ENCODE data around the gene OR10H1. TPM values are rescaled to one million over a fixed set of nuclear protein-coding genes. Genes with fewer than 3 reads are reported as not detected.

OR10H1 gene
- total and polyA plus RNA-seq, 4 donors, result under 0.01 TPM; not detected in 3

- peaks cover 0 to 6% (median 2%) of the 10 kb centered on the region in 4 donors for H3K4me1 ChIP-seq (ENCODE audit: control insufficient read depth in 4 of 4, insufficient read depth in 4 of 4, low read length in 3 of 4)
- TF ChIP-seq FOXA1 (IDR thresholded peaks at IDR 0.05), result no peak
- no peak for TF ChIP-seq RAD21 (IDR thresholded peaks at IDR 0.05)
- no peak for TF ChIP-seq TAF1 (conservative IDR thresholded peaks at IDR 0.05)
- no peak for TF ChIP-seq EGR1 (IDR thresholded peaks at IDR 0.05; ENCODE audit: low read depth in 2 of 2)
- no peak for TF ChIP-seq REST (IDR thresholded peaks at IDR 0.05)
- no peak for TF ChIP-seq JUND (IDR thresholded peaks at IDR 0.05)
- TF ChIP-seq, protein P1, sequence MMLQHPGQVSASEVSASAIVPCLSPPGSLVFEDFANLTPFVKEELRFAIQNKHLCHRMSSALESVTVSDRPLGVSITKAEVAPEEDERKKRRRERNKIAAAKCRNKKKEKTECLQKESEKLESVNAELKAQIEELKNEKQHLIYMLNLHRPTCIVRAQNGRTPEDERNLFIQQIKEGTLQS (IDR thresholded peaks at IDR 0.05), result no peak
- TF ChIP-seq, protein P2, sequence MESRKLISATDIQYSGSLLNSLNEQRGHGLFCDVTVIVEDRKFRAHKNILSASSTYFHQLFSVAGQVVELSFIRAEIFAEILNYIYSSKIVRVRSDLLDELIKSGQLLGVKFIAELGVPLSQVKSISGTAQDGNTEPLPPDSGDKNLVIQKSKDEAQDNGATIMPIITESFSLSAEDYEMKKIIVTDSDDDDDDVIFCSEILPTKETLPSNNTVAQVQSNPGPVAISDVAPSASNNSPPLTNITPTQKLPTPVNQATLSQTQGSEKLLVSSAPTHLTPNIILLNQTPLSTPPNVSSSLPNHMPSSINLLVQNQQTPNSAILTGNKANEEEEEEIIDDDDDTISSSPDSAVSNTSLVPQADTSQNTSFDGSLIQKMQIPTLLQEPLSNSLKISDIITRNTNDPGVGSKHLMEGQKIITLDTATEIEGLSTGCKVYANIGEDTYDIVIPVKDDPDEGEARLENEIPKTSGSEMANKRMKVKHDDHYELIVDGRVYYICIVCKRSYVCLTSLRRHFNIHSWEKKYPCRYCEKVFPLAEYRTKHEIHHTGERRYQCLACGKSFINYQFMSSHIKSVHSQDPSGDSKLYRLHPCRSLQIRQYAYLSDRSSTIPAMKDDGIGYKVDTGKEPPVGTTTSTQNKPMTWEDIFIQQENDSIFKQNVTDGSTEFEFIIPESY (IDR thresholded peaks at IDR 0.05), result no peak
- TF ChIP-seq GABPA (IDR thresholded peaks at IDR 0.05 in 1 of 2, conservative IDR thresholded peaks at IDR 0.05 in 1 of 2), result no peak
- TF ChIP-seq CTCF (IDR thresholded peaks at IDR 0.05; ENCODE audit: low read depth, low read length, missing input control), result no peak
- no peak for TF ChIP-seq SP1 (IDR thresholded peaks at IDR 0.05)
- no peak for TF ChIP-seq FOXA2 (IDR thresholded peaks at IDR 0.05)
- no peak for TF ChIP-seq YY1 (IDR thresholded peaks at IDR 0.05)
- no peak for TF ChIP-seq HNF4A (conservative IDR thresholded peaks at IDR 0.05)
- TF ChIP-seq, protein P3, sequence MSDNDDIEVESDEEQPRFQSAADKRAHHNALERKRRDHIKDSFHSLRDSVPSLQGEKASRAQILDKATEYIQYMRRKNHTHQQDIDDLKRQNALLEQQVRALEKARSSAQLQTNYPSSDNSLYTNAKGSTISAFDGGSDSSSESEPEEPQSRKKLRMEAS (IDR thresholded peaks at IDR 0.05), result no peak
- H3K9me3 ChIP-seq (ENCODE audit: control insufficient read depth in 4 of 4, low read length in 3 of 4), result no peaks in the 10 kb centered on the region
- no peak overlapping the region for H3K4me3 ChIP-seq (ENCODE audit: low read depth in 1 of 3, low read length in 3 of 3)
- no peaks in the 10 kb centered on the region for H3K36me3 ChIP-seq (ENCODE audit: control insufficient read depth in 4 of 4, insufficient read depth in 3 of 4, low read depth in 1 of 4, low read length in 3 of 4)
- H3K27me3 ChIP-seq (ENCODE audit: control insufficient read depth in 4 of 4, insufficient read depth in 4 of 4, low read length in 3 of 4), result no peaks in the 10 kb centered on the region
- 91% methylated on average over 5 of the region's 5 CpGs for WGBS
- H3K27ac ChIP-seq (ENCODE audit: low read depth in 1 of 2, low read length in 2 of 2), result no peak overlapping the region
- no peak for DNase-seq (ENCODE audit: low spot score)
- no peak overlapping the region for H3K9ac ChIP-seq (ENCODE audit: low read depth in 1 of 2, low read length in 2 of 2)
These were observed 16.2 kb upstream of the OR10H1 start for GRCh38 chr19:15831626-15832025.

DNA sequence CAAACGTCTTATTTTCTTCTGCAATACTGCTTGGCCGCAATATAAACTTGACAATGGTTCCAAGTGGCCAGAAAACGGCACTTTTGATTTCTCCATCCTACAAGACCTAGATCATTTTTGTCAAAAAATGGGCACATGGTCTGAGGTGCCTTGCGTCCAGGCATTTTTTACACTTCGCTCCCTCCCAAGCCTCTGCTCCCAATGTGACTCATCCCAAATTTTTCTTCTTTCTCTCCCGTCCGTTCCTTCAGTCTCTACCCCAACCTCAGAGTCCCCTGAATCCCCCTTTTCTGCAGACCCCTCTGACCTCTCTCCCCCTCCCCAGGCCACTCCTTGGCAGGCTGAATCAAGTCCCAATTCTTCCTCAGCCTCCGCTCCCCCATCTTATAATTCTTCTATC, 14.3 kb upstream of the OR10H1 start:
- Histone ChIP-seq H3K27ac (ENCODE audit: low read depth in 1 of 2, low read length in 2 of 2) (no peak overlapping the region), H3K9me3 (ENCODE audit: control insufficient read depth in 4 of 4, low read length in 3 of 4) (no peaks in the 10 kb centered on the region), H3K4me3 (ENCODE audit: low read depth in 1 of 3, low read length in 3 of 3) (no peak overlapping the region), H3K4me1 (ENCODE audit: control insufficient read depth in 4 of 4, insufficient read depth in 4 of 4, low read length in 3 of 4) (no peaks in the 10 kb centered on the region), H3K9ac (ENCODE audit: low read depth in 1 of 2, low read length in 2 of 2) (no peak overlapping the region), H3K36me3 (ENCODE audit: control insufficient read depth in 4 of 4, insufficient read depth in 3 of 4, low read depth in 1 of 4, low read length in 3 of 4) (no peaks in the 10 kb centered on the region), H3K27me3 (ENCODE audit: control insufficient read depth in 4 of 4, insufficient read depth in 4 of 4, low read length in 3 of 4) (no peaks in the 10 kb centered on the region)
- TF ChIP-seq GABPA (IDR thresholded peaks at IDR 0.05 in 1 of 2, conservative IDR thresholded peaks at IDR 0.05 in 1 of 2) (no peak), JUND (IDR thresholded peaks at IDR 0.05) (no peak)
- WGBS, result 90% methylated on average over 8 of the region's 8 CpGs
- no peak for DNase-seq (ENCODE audit: low spot score)

All from liver (tissue), 9 donors.